GM12873 (cell line): ENCODE results near the gene NPC1L1.

Source experiments
- CTCF ChIP-seq: IDR thresholded peaks from 2 replicates; pipeline ENCODE4 v1.5.1; 2012; ENCODE audit warnings: low read depth, mild to moderate bottlenecking, moderate library complexity, low read length, control low read depth; ENCODE audit not compliant: insufficient read depth; ENCODE audit errors: missing control alignments

NPC1L1 gene

GRCh38 chr7:44470135-44470479 is 71.0 kb downstream of the NPC1L1 start:
- no peak for TF ChIP-seq CTCF

- no peak for TF ChIP-seq CTCF
Observed at GRCh38 chr7:44469461-44470134, 71.5 kb downstream of the NPC1L1 start.

- no peak for TF ChIP-seq CTCF
Observed at GRCh38 chr7:44467217-44467548, 73.9 kb downstream of the NPC1L1 start.

- no peak for TF ChIP-seq CTCF
Observed at GRCh38 chr7:44466300-44467216, 74.6 kb downstream of the NPC1L1 start.

- no peak for TF ChIP-seq CTCF
Observed at GRCh38 chr7:44465490-44465889, 75.6 kb downstream of the NPC1L1 start.

- TF ChIP-seq CTCF: peak; percentile 45
Observed at GRCh38 chr7:44463169-44463808, 77.8 kb downstream of the NPC1L1 start.
